GM19043 (cell line): ENCODE measurements around the gene EXOSC9.
A peak's percentile ranks its signal among the peaks of the same experiment; 100 is the strongest.

Experiments
- ATAC-seq: cut with Tn5 transposase; IDR thresholded peaks from one replicate; pipeline ENCODE4 v1.9.1; 2021; ENCODE audit warnings: low read depth; ENCODE audit not compliant: unreplicated experiment

EXOSC9 gene

DNA sequence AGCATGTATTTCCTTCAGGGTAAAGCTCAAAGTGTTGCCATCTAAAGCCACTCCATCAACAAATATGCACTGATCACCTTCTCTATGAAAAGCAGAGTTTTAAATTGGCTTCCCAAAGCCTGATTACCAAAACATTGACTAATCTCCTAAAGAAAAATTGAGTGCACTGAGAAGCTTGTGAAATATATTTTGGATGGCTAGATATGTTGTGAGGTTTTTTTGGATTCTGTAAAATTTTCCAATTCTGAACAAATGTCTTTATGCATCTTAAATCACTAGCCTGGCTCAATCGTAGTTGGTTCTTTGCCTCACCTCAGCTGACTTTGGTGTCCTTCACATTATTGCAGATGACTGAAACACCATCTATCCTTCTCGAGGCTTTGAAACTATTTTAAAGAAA lies 14.9 kb upstream of the EXOSC9 start:
- ATAC-seq = no peak

DNA sequence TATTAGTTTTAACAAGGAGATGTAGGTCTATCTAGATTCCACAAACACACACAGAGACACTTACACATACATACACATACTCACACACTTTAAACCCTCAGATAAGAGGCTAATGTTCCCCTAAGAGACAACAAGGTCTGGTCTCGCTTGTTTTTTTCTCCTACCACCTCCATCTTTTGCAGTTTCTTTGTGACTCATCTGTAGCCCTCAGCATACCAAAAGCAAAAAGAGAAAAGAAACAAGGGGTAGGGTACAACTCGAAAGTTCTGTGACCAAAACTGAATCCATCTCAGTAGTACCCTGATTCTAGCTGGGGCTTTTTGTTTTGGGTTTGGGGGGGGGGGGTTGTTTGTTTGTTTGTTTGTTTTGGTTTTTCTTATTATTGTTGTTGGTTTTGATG lies 12.2 kb upstream of the EXOSC9 start:
- no peak for ATAC-seq

DNA sequence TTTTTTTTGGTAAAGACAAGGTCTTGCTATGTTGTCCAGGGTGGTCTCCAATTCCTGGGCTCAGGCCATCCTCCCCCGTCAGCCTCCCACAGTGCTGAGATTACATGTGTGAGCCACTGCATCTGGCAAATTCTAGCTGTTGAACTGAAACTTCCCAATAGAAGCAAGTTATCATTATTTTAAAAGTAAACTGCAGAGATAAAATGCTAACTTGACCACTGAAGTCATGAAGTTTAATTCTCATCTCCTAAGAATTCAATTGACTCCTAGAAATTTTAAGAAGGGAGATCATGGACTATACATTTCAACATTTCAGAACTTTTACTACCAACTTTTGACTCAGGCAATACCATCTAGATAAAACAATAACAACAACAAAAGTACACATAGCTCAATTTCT lies 11.7 kb upstream of the EXOSC9 start:
- no peak for ATAC-seq

DNA sequence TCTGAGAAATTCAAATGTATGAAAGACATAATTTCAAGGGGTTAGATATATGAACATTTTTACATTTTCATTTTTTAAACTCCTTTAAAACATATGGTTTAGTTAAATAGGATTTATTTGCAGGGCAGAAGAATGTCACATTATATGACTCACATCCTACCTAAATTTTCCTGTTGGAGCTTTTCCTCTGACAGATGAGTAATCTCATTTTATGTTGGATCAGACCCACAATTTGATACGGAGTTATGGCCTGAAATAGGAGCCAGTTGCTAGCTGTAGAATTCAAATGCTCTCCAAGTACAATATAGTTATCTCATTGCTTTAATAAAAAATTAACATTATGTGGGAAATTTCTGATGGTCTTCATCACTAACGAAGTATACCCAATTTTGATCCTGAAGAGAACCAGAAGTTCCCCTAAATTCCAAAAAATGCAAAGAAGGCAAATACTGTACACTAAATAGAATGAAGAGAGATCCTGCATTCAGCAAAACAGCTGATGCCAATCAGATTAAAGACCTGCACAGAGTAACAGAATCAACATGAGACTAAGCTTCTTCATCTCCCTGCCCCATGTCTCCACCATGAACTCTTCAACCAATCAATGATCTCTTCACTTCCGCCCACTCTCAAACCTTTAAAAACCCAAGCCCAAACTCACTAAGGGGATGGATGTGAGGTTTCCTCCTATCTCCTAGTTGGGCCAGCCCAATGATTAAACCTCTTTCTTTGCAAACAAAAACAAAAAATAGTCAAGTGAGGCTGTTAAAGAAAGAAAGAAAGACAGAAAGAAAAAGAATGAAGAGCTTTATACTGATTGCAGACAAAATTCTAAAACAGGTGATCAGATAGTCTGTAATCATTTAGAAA lies 10.9 kb upstream of the EXOSC9 start:
- ATAC-seq = no peak

DNA sequence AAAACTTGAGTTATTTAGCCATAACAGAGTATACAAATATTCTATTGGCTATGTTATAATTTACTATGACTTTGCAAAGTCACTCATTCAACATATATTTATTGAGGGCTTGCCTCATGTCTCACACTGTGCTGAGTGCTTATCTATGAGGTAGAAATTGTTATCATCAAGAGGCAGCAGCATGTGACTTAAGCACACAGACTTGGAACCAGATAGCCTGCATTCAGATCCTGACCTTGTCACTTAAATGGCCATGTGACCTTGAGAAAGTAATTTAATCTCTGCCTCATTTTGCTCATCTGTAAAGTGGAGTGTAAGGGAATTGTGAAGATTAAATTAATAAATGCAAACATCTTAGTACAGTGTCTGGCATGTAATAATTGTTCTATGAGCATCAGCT lies 10.1 kb upstream of the EXOSC9 start:
- no peak for ATAC-seq

DNA sequence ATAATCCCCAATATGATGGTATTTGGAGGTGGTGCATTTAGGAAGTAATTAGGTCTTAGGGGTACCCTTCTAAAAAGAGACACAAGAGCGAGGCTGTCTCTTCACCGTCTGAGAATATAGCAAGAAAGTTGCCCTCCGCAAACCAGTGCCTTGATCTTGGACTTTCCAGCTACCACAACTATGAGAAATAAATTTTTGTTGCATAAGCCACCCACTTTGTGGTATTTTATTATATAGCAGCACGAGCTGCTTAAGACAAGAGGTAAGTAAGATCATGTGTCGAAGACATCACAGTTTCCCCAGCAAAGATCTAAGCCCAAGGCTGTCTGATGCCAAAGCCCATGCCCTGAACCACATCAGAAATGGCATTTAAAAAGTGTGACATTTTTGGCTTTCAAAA lies 9.6 kb upstream of the EXOSC9 start:
- ATAC-seq = no peak

DNA sequence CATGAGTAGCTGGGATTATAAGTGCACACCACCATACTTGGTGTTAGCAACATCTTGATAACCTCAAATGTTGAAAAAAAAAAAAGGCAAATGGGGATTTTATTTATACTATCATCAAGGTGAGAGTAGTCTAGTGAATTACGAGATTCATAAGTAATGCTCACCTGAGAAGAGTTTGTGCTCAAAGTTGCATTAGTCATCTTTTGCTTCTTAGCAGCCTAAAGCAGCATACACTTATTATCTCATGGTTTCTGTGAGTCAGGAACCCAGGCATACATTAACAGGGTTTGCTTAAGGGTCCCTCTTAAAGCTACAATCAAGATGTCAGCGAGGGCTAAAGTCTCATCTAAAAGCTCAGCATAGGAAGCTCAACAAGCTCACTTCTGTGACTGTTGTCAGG lies 8.2 kb upstream of the EXOSC9 start:
- ATAC-seq = no peak

DNA sequence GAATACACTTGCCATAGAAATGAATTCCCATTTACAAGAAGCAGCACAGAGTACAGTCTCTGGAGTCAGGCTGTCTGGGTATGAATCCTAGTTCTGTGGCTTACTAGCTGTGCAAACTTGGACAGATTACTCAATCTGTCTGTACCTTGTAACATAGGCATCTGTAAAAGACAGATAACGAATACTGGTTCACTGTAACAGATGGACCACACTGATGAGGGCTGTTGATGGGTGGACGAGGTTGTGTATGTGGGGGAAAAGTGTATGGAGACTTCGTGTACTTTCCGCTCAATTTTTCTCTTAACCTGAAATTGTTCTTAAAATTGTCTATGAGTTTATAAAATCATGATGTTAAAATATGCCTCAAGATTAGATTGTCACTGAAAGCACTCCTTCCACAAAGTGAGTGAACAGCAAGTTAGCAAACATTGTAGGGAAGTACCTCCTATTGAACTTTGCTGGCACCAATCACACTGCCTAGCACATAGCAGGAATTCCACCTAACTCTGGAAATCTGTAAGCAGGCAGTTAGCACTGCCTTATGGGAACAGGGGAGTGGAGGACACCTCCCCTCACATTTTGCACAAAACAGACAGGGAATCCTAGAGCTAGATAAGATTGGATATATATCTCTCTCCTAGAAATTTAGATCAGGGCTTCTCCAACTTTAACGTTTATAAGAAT lies 6.5 kb upstream of the EXOSC9 start:
- no peak for ATAC-seq

DNA sequence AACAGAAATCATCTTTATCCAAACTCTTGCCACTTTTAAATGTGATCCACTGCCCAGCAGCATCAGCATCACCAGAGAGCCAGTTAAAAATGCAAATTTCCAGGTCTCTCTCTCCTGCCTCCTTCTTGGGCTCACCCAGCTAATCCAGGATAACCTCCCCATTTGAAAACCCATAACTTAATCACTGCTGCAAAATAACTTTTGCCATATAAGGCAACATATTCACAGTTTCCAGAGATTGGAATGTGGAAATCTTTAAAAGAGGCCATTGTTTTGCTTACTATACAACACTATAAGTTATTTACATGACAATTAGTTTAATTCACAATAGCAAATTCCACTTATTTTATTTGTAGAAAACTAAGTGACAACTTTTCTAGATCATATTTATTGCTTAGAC lies 4.8 kb upstream of the EXOSC9 start:
- no peak for ATAC-seq

DNA sequence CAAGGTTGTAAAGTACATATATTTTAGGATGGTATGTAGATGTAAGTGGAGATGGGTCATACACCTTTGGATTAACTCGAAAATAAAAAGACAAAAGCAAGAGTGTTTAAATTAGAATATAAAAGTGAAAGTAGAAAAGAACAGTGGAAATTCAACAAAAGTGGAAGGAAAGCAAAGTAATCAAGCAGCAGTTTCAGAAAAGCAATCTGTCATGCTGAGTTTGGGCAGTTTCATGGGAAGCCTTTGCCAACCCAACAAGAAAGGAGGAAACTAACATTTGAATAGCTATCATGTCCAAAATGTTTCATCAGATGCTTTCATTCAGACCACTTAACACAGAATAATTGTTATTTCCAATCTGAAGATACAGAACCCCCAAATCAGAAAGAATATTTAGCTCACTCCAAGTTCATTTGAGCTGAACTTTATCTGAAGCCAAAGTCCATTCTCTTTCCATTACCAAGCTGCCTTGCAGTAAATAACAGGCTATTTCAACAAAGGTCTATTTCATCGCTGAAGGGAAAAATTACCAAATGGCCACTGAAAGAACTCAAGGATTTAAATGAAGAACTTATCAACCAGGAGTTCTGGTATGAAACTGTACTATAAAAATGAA lies 1.8 kb upstream of the EXOSC9 start:
- ATAC-seq = no peak

DNA sequence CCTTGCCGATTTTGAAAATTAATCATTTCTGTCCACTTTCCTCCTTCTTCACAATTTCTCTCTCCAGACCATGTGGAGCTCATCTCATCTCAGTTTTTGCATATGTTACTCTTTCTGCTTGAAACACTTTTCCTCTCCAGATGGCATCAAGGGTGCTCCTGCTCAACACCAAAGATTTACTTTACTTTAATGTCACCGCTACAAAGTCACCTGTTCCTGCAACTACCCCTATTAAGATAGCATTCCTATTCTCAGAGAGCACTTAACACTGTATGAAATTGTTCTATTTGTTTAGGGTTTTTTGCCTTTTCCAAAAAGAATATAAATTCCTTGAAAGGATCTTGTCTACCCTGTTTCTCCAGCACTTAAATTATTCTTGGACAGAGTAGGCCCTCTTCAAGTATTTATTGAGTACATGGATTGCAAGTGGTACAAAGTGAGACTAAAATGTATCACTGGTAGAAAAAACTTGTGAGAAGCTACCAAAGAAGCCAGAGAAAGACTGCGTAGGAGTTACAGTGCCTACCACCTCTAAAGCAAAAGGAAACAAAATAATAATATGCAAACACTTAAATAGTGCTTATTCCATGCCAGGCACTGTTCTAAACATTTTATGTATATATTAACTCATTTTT lies 1.1 kb upstream of the EXOSC9 start:
- ATAC-seq = no peak

DNA sequence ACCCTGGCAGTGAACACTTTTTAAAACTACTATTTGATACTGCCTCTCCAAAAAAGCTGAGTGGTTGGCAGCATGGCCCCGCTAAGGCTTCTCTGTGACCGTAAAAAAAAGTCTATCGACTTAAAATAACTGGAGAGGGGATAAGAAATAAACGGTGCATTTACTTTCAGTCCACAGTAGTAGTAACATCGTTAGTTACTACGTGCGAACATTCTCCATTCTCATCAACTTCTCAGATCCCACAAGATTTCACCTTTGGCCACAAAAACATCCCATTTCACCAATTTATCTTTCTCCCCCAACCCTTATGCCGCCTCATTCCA lies 524 bp upstream of the EXOSC9 start:
- ATAC-seq = peak; percentile 22

DNA sequence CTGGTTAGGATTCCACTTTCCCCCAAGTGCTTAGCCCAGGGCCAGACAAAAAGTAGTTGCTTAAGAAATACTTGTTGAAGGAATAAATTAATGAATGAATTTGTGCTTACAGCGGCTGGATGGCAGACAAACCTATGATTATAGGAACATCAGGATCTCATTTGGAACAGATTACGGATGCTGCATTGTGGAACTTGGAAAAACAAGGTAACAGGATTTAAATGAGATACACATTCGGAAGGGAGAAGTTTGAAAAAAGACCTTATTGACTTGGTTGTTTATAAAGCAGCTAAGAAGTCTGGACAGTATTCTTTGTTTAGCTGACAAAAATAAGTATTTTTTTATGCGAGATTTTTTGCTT lies 572 bp downstream of the EXOSC9 start:
- no peak for ATAC-seq

DNA sequence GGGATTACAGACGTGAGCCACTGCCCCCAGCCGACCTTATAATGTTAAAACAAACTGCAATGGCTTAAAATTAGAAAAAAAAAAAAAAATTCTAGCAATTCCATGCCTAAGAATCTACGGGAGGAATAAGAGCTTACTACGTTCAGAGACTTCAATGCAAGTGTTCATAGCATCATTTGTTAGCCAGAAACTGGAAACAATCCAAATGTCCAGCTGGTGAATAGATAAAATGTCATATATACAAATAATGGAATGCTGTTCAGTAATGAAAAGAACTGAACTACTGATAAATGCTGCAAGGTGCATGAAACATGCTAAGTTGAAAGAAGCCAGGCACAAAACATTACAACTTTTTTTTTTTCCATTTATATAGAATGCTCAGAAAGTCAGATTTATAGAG lies 5.3 kb downstream of the EXOSC9 start:
- ATAC-seq = no peak

DNA sequence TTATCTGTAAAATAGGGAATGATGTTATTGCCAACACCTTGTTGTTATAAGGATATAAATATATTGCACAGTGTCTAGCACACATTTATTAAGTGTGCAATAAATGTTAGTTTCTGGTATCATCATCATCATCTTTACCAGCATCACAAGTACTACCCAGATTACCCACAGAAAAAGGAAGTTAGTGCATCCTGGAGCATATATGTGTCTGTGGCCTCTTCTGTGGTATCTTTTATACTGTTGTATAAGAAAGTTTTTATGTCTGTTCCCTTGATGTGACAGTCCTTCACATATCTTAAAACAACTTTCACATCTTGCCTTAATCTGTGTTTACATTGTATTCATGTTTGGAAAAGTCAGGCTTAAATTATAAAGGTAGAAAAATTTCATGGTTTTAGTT lies 10.0 kb downstream of the EXOSC9 start:
- no peak for ATAC-seq

DNA sequence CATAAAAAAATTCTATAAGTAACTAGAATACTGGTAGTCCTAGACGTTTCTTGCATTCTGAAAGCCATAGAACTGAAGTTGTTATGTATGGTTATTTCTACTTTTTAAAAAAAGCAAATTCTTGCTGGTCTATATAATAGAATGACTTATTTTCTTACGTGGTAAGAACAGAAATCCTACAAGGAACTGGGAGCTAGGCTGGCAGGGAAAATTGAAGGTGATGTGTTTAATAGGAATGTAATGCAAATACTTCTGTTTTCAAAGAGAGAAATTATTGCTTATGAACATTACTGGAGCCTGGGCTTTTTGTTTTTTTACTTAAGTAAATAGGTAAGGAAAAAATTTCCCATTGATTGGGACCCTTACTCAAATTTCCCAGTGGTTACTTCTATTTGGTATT lies 13.6 kb downstream of the EXOSC9 start:
- ATAC-seq = no peak

DNA sequence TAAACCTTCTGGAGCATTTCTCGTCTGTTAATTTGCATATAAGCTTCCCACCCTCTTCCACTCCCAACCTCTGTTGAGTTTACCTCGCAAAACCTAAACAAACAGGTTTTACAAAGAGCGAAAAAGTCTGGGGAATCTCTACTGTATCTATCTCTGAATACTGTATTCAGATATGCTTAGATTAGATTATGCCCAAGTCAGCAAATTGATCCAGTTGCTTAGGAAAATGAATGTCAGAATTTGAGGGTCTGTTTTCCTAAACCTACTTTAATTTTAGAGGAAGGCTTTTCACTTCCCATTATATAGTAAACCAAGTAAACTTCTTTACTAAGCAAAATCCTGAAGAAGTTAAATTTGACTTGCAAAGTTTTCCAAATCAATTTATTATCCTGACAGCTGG lies 15.9 kb downstream of the EXOSC9 start:
- ATAC-seq = no peak

DNA sequence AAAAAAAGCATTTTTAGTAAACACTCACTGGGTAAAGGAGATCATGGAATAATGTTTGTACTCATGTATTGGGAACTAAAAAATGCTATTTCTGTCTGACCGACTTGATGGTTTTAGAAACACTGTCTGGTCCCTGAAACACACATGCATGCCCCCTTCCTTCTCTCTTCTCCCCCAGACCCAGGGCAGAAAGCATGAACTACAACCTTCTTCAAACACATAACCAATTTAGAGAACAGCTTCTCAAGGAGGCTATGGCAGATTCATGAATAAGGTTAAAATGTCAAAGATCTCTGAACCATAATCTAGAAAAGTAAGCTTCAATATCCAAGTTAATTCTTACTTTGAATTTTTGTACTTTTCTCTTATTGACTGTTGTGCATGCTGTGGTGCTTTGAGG lies 16.6 kb downstream of the EXOSC9 start:
- no peak for ATAC-seq

DNA sequence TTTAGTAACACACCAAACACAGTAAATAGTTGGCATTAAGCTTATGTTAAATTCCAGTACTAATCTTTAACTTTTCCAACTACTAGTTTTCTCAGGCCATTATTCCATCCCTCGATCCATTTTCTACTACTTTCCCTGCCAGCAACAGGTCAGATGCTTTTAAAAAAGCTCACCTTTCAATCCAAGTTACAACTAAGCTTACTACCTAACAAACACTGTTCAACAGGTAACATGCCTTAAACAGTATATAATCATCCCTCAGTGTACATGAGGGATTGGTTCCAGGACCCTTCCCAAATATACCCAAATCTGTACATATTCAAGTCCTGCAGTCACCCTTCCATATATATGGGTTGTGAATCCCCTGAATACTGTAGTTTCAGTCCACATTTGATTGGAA lies 17.1 kb downstream of the EXOSC9 start:
- ATAC-seq = no peak

DNA sequence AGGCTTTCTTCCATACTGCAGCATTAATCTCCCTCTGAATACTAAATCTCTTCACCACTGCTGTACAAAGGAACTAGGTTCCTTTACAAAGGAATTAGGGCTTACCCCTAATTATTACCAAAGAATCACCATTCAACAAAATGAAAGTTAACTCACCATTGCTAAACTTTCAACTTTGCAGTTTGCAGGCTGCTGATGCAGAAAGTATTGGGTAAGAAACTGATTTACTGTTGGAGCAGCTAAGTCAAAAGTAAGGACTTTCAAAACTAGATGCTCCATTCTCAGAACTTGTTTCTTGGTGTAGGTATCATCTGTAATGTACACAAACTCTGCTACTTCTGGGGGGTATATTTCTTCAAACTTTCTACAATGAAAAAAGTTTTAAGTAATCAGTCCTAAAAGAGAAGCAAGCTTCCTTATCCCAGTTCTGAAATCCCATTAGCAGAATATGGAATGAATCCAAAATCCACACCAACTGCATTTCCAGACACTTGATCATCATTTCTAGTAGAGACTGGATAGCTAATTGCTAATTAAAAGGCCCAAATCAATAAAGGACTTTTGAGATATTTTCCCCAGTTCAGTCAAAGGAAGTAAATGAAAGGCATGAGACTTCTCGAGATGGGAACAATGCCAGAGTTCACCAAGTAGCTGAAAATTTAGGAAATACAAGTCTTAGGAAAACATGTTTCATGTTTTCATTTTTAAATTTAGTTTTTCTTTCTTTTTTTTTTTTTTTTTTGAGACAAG lies 18.3 kb downstream of the EXOSC9 start:
- no peak for ATAC-seq

DNA sequence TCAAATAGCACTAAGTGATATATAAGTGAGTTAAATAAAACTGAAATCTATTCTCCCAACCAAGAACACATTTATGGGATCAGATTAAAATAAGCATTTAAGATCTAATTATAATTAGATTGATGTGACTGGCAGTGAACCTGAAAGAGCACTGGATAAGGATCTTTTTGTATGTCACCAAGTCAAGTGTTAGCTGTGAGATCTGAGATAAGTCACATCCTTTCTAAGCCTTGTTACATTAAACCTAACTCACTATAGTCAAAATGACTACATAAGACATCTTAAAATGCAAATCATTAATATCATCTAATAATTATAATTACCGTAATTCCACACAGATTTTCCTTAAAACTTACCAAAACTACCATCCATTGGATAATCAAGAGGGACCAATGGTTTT lies 20.9 kb downstream of the EXOSC9 start:
- no peak for ATAC-seq
